ENCODE measurements around the gene NOB1. TPM values are rescaled to one million over a fixed set of nuclear protein-coding genes. Genes with fewer than 3 reads are reported as not detected.

The NOB1 gene
- total RNA-seq, 1 experiment from 2014 or later = 101 TPM

DNA sequence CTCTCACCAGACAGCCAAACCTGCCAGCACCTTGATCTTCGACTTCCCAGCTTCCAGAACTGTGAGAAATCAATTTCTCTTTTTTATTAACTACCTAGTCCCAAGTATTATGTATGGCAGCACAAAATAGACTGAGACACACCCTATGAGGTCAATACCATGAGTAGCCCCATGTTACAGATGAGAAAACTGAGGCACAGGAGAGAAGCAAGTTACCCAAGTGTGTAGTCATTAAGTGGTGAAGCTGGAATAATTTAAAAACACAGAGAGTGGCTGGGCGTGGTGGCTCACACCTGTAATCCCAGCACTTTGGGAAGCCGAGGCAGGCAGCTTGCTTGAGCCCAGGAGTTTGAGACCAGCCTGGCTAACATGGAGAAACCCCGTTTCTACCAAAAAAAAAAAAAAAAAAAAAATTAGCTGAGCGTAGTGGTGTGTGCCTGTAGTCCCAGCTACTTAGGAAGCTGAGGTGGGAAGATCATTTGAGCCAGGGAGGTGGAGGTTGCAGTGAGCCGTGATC is 33.2 kb downstream of the NOB1 start:
- H3T11ph ChIP-seq (ENCODE audit: low read length) = no peak overlapping the region
- no peaks in the 10 kb centered on the region for H3K79me1 ChIP-seq (ENCODE audit: insufficient read depth, low read depth, low read length, poor library complexity, severe bottlenecking)
- no peak overlapping the region for H4K5ac ChIP-seq (ENCODE audit: insufficient read length, low read depth, low read length)
- H4K91ac ChIP-seq (ENCODE audit: insufficient read length, low read depth, low read length) = no peak overlapping the region
- H3K4ac ChIP-seq (ENCODE audit: low read depth, low read length) = no peak overlapping the region
- H3K79me2 ChIP-seq (ENCODE audit: insufficient read depth, low read length) = peaks cover 2% of the 10 kb centered on the region; the same call in 1 of the 2 replicates
- peaks cover 5 to 27% (median 12%) of the 10 kb centered on the region in 3 experiments; a peak in 6 of 7 replicates for H3K36me3 Mint-ChIP-seq (ENCODE audit: insufficient read depth in 1 of 3, low read depth in 3 of 3)
- H3K4me1 Mint-ChIP-seq = peaks cover 18 to 21% of the 10 kb centered on the region in 2 experiments
- no peaks in the 10 kb centered on the region for H3K27me3 ChIP-seq (ENCODE audit: insufficient read depth, low read length)
- H3K4me1 ChIP-seq (ENCODE audit: insufficient read depth, low read length) = no peaks in the 10 kb centered on the region; the same call in 1 of the 2 replicates
- H3K9me3 Mint-ChIP-seq = no peaks in the 10 kb centered on the region; a peak in 1 of 5 replicates
- no peak overlapping the region for H3K9ac ChIP-seq (ENCODE audit: extremely low read depth, insufficient read length, low read length)
- H4K8ac ChIP-seq (replicated peaks; ENCODE audit: insufficient read length, low read depth, low read length) = no peak overlapping the region
- no peak overlapping the region for H3K23ac ChIP-seq (ENCODE audit: insufficient read length, low read depth, low read length)
- H3K27ac ChIP-seq (ENCODE audit: insufficient read length, low read depth, low read length) = no peak overlapping the region
- H2AK5ac ChIP-seq (ENCODE audit: insufficient read length, low read length) = no peak overlapping the region
- peak overlapping the region; percentile 90 for H2BK20ac ChIP-seq (ENCODE audit: low read depth, low read length, poor library complexity, severe bottlenecking)
- H3K4me3 Mint-ChIP-seq = no peak overlapping the region
- H2BK12ac ChIP-seq (ENCODE audit: insufficient read length, low read depth, low read length) = no peak overlapping the region
- H4K20me1 ChIP-seq (ENCODE audit: control insufficient read depth, insufficient read depth, insufficient read length) = no peaks in the 10 kb centered on the region
- peak overlapping the region in 2 of 3 experiments; percentile 37 to 44; a peak in 3 of 7 replicates for H3K27ac Mint-ChIP-seq
- no peak overlapping the region for H3K18ac ChIP-seq (ENCODE audit: insufficient read length, low read depth, low read length)
- WGBS (ENCODE audit: extremely low coverage, insufficient read length, low lambda C conversion rate) = no CpG with 5 or more reads among the region's 6 CpGs
- no peak overlapping the region for H2BK120ac ChIP-seq (ENCODE audit: low read depth, low read length, poor library complexity, severe bottlenecking)
- no peak overlapping the region for H2AFZ ChIP-seq (ENCODE audit: low read length)
- H2BK15ac ChIP-seq (ENCODE audit: low read depth, low read length) = no peak overlapping the region
- H3K4me2 ChIP-seq (ENCODE audit: insufficient read depth, insufficient read length, low read length) = no peak overlapping the region
- H2BK5ac ChIP-seq (ENCODE audit: insufficient read length, low read length) = no peak overlapping the region
- peaks cover 6% of the 10 kb centered on the region for H3K23me2 ChIP-seq (ENCODE audit: insufficient read length, low read depth, low read length, poor library complexity, severe bottlenecking)
- no peaks in the 10 kb centered on the region for H3K9me3 ChIP-seq (ENCODE audit: control insufficient read depth, low read depth, low read length)
- no peaks in the 10 kb centered on the region for H3K27me3 Mint-ChIP-seq (ENCODE audit: low read depth)
- no peak for DNase-seq
- H3K56ac ChIP-seq (ENCODE audit: insufficient read length, low read depth, low read length) = no peak overlapping the region
- no peak overlapping the region for H3K14ac ChIP-seq (ENCODE audit: insufficient read depth, low read length)
- TF ChIP-seq, protein P1, sequence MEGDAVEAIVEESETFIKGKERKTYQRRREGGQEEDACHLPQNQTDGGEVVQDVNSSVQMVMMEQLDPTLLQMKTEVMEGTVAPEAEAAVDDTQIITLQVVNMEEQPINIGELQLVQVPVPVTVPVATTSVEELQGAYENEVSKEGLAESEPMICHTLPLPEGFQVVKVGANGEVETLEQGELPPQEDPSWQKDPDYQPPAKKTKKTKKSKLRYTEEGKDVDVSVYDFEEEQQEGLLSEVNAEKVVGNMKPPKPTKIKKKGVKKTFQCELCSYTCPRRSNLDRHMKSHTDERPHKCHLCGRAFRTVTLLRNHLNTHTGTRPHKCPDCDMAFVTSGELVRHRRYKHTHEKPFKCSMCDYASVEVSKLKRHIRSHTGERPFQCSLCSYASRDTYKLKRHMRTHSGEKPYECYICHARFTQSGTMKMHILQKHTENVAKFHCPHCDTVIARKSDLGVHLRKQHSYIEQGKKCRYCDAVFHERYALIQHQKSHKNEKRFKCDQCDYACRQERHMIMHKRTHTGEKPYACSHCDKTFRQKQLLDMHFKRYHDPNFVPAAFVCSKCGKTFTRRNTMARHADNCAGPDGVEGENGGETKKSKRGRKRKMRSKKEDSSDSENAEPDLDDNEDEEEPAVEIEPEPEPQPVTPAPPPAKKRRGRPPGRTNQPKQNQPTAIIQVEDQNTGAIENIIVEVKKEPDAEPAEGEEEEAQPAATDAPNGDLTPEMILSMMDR (conservative IDR thresholded peaks at IDR 0.05) = no peak

Data from H9 (cell line).